Sigmoid colon (tissue), 4 donors: ENCODE measurements around the gene VSTM4.

ENCODE experiments used
- CTCF ChIP-seq, 4 experiments: fragments of 450-650 bp in 3 of 4; fragments of 200-600 bp in 1 of 4; IDR thresholded peaks; one replicate each; pipeline ENCODE4 v1.5.1; 2016 to 2019; ENCODE audit warnings: antibody characterized with exemption in 4 of 4, mild to moderate bottlenecking in 3 of 4, moderate library complexity in 2 of 4
- EP300 ChIP-seq, 4 donors: sonication (generic); formaldehyde crosslinking; IDR thresholded peaks; one replicate each; pipeline ENCODE4 v1.6.1; 2017; ENCODE audit warnings: antibody characterized with exemption in 4 of 4
- POLR2A ChIP-seq, 2 donors: fragments of 450-650 bp; IDR thresholded peaks; one replicate each; pipeline ENCODE4 v1.6.1; 2016; ENCODE audit warnings: antibody characterized with exemption in 2 of 2, mild to moderate bottlenecking in 2 of 2, moderate library complexity in 2 of 2
- POLR2AphosphoS5 ChIP-seq, 4 donors: sonication (generic); formaldehyde crosslinking; IDR thresholded peaks; one replicate each; pipeline ENCODE4 v1.6.1; 2017; ENCODE audit warnings: antibody characterized with exemption in 4 of 4

- no peak for TF ChIP-seq CTCF (IDR thresholded peaks at IDR 0.05)
- no peak for TF ChIP-seq POLR2AphosphoS5 (IDR thresholded peaks at IDR 0.05)
- no peak for TF ChIP-seq POLR2A (IDR thresholded peaks at IDR 0.05)
- TF ChIP-seq EP300 (IDR thresholded peaks at IDR 0.05): no peak
These were observed 113.3 kb downstream of the VSTM4 start for GRCh38 chr10:49001870-49002672.
